Breast epithelium (tissue), 3 donors: ENCODE data around the gene RHOB.

ENCODE experiments used
- POLR2A ChIP-seq: fragments of 450-650 bp; IDR thresholded peaks from one replicate; pipeline ENCODE4 v1.6.1; 2016; ENCODE audit warnings: antibody characterized with exemption, mild to moderate bottlenecking, moderate library complexity
- POLR2AphosphoS5 ChIP-seq, 3 donors: sonication (generic); formaldehyde crosslinking; IDR thresholded peaks; one replicate each; pipeline ENCODE4 v1.6.1; 2017; ENCODE audit warnings: antibody characterized with exemption in 3 of 3
- TF ChIP-seq, protein P1 (sequence below), 3 donors: fragments of 450-650 bp; IDR thresholded peaks; one replicate each; pipeline ENCODE4 v1.5.1; 2016 to 2017; ENCODE audit warnings: antibody characterized with exemption in 3 of 3, mild to moderate bottlenecking in 3 of 3, moderate library complexity in 3 of 3

DNA sequence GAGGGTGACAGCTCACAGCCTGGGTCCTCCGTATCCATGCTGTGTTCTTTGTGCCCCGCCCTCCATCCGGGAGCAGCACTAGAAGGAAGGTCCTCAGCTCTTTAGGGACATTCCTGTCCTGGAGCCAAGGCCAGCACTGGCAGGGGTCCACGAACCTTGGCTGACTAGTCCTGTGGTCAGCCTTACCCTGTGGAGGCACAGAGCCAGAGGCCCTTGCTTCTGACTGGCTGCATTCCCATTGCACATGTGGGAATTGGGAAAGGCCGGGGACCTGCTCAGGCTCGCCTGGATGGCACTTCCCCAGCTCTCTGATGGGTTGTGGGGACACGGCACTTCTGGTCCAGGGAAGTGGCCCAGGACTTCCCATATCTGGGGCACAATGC is 24.9 kb upstream of the RHOB start:
- TF ChIP-seq, protein P1, sequence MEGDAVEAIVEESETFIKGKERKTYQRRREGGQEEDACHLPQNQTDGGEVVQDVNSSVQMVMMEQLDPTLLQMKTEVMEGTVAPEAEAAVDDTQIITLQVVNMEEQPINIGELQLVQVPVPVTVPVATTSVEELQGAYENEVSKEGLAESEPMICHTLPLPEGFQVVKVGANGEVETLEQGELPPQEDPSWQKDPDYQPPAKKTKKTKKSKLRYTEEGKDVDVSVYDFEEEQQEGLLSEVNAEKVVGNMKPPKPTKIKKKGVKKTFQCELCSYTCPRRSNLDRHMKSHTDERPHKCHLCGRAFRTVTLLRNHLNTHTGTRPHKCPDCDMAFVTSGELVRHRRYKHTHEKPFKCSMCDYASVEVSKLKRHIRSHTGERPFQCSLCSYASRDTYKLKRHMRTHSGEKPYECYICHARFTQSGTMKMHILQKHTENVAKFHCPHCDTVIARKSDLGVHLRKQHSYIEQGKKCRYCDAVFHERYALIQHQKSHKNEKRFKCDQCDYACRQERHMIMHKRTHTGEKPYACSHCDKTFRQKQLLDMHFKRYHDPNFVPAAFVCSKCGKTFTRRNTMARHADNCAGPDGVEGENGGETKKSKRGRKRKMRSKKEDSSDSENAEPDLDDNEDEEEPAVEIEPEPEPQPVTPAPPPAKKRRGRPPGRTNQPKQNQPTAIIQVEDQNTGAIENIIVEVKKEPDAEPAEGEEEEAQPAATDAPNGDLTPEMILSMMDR (IDR thresholded peaks at IDR 0.05) = no peak
- TF ChIP-seq POLR2A (no peak), POLR2AphosphoS5 (IDR thresholded peaks at IDR 0.05) (peak; percentile 75 to 97 (median 89))
